ENCODE data around the gene DHRS9.

The DHRS9 gene

GRCh38 chr2:169081551-169081950 is 12.2 kb downstream of the DHRS9 start:
- Histone ChIP-seq H3K9me3 (ENCODE audit: insufficient read depth, low read depth, low read length) (no peaks in the 10 kb centered on the region), H3K4me2 (ENCODE audit: low read depth, low read length, poor library complexity, severe bottlenecking) (no peak overlapping the region)

GRCh38 chr2:169082995-169083394 is 13.6 kb downstream of the DHRS9 start:
- Histone ChIP-seq H3K4me2 (ENCODE audit: low read depth, low read length, poor library complexity, severe bottlenecking) (no peak overlapping the region), H3K9ac (ENCODE audit: low read depth, low read length, poor library complexity, severe bottlenecking) (no peak overlapping the region), H3K36me3 (ENCODE audit: insufficient read depth, low read length) (no peaks in the 10 kb centered on the region), H3K9me3 (ENCODE audit: insufficient read depth, low read depth, low read length) (no peaks in the 10 kb centered on the region), H3K4me3 (ENCODE audit: low read length, poor library complexity, severe bottlenecking) (no peak overlapping the region), H3K9me2 (replicated peaks; ENCODE audit: low read depth, low read length) (no peaks in the 10 kb centered on the region), H3K79me2 (ENCODE audit: insufficient read depth, low read length) (no peaks in the 10 kb centered on the region), H3F3A (ENCODE audit: low read depth) (no peaks in the 10 kb centered on the region; the same call in 1 of the 2 replicates), H3K27me3 (ENCODE audit: insufficient read depth, low read length, poor library complexity, severe bottlenecking) (no peaks in the 10 kb centered on the region), H2AFZ (ENCODE audit: low read length) (no peak overlapping the region), H3K4me1 (ENCODE audit: insufficient read depth, low read length, poor library complexity, severe bottlenecking) (peaks cover 29% of the 10 kb centered on the region), H4K20me1 (ENCODE audit: insufficient read depth, low read length, poor library complexity, severe bottlenecking) (no peaks in the 10 kb centered on the region)
- no peak for TF ChIP-seq CTCF (conservative IDR thresholded peaks at IDR 0.05; ENCODE audit: low read length)
- TF ChIP-seq EZH2phosphoT487 (IDR thresholded peaks at IDR 0.05; ENCODE audit: borderline replicate concordance), result no peak

More at GRCh38 chr2:169081551-169081950, 12.2 kb downstream of the DHRS9 start:
- Histone ChIP-seq H3F3A (ENCODE audit: low read depth) (no peaks in the 10 kb centered on the region; the same call in 1 of the 2 replicates), H3K27me3 (ENCODE audit: insufficient read depth, low read length, poor library complexity, severe bottlenecking) (no peaks in the 10 kb centered on the region), H3K9me2 (replicated peaks; ENCODE audit: low read depth, low read length) (no peaks in the 10 kb centered on the region), H3K4me1 (ENCODE audit: insufficient read depth, low read length, poor library complexity, severe bottlenecking) (peaks cover 41% of the 10 kb centered on the region), H3K4me3 (ENCODE audit: low read length, poor library complexity, severe bottlenecking) (no peak overlapping the region), H4K20me1 (ENCODE audit: insufficient read depth, low read length, poor library complexity, severe bottlenecking) (no peaks in the 10 kb centered on the region), H3K79me2 (ENCODE audit: insufficient read depth, low read length) (no peaks in the 10 kb centered on the region), H2AFZ (ENCODE audit: low read length) (no peak overlapping the region), H3K36me3 (ENCODE audit: insufficient read depth, low read length) (no peaks in the 10 kb centered on the region), H3K9ac (ENCODE audit: low read depth, low read length, poor library complexity, severe bottlenecking) (no peak overlapping the region)
- TF ChIP-seq EZH2phosphoT487 (IDR thresholded peaks at IDR 0.05; ENCODE audit: borderline replicate concordance) (no peak), CTCF (conservative IDR thresholded peaks at IDR 0.05; ENCODE audit: low read length) (no peak)

GRCh38 chr2:169086893-169087467 is 17.6 kb downstream of the DHRS9 start:
- Histone ChIP-seq H3K9me3 (ENCODE audit: insufficient read depth, low read depth, low read length) (no peaks in the 10 kb centered on the region), H2AFZ (ENCODE audit: low read length) (no peak overlapping the region), H3K4me2 (ENCODE audit: low read depth, low read length, poor library complexity, severe bottlenecking) (no peak overlapping the region), H3K36me3 (ENCODE audit: insufficient read depth, low read length) (no peaks in the 10 kb centered on the region), H3K27me3 (ENCODE audit: insufficient read depth, low read length, poor library complexity, severe bottlenecking) (no peaks in the 10 kb centered on the region), H4K20me1 (ENCODE audit: insufficient read depth, low read length, poor library complexity, severe bottlenecking) (no peaks in the 10 kb centered on the region), H3K9ac (ENCODE audit: low read depth, low read length, poor library complexity, severe bottlenecking) (no peak overlapping the region), H3K9me2 (replicated peaks; ENCODE audit: low read depth, low read length) (no peaks in the 10 kb centered on the region), H3K79me2 (ENCODE audit: insufficient read depth, low read length) (no peaks in the 10 kb centered on the region), H3F3A (ENCODE audit: low read depth) (no peaks in the 10 kb centered on the region), H3K4me1 (ENCODE audit: insufficient read depth, low read length, poor library complexity, severe bottlenecking) (peaks cover 20% of the 10 kb centered on the region), H3K4me3 (ENCODE audit: low read length, poor library complexity, severe bottlenecking) (no peak overlapping the region)
- TF ChIP-seq EZH2phosphoT487 (IDR thresholded peaks at IDR 0.05; ENCODE audit: borderline replicate concordance), result no peak
- TF ChIP-seq CTCF (conservative IDR thresholded peaks at IDR 0.05; ENCODE audit: low read length), result no peak
